DMS153 treated with DMSO at 0.1 percent for 48 hours (cell line): ENCODE data around the gene KIF13A.
"Not testable (repeated sequence)": the region's sequence is repeated elsewhere in the genome, so short reads cannot be mapped to it uniquely, and the experiment has no call there.

Source experiments
- DNase-seq: peaks from one replicate; lab custom pipeline; 2025; ENCODE audit not compliant: unreplicated experiment; lab: John Stamatoyannopoulos, UW

KIF13A gene

GRCh38 chr6:17877196-17877894 is 110.1 kb downstream of the KIF13A start:
- DNase-seq: no peak

DNA sequence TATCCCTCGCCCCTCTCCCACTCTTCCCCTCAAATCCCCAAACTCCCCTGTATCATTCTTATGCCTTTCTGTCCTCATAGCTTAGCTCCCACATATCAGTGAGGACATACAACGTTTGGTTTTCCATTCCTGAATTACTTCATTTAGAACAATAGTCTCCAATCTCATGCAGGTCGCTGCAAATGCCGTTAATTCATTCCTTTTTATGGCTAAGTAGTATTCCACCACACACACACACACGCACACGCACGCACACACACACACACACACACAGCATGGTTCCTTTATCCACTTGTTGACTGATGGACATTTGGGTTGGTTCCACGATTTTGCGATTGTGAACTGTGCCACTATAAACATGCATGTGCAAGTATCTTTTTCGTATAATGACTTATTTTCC is 112.7 kb downstream of the KIF13A start:
- no peak for DNase-seq

DNA sequence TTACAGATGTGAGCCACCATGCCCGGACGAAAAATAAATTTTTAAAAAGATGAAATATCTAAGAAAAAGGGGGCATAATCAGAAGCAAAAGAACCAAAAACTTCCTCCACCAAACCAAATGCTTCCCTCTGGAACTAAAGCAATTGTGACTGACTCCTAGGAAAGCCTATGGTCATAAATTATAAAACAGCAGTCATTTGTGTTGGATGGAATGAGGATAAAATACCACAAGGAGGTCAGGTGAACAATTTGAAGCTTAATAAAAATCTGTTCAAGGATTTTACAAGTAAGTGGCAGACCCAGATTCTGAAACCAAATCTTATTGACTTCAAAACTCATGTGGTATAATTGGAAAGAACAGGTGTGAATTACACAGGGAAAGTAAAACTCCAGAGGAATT is 114.5 kb downstream of the KIF13A start:
- DNase-seq: no peak

DNA sequence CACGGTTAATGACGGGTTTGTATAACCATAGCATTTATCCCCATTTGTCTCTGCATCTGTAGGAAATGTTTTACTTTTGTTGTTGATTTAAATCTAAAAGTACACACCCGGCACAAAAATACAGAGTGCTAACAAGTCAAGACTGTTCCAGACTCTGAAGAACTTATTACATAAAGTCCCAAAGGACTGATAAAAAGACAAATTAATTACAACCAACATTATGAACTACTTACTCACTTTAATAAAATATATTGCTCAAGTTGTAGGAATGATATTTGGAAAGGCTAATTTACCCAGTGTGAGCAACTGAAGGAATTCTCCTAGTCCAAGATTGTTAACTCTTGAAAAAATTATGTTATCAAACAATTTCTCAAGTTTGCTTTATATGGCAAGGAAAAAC is 115.6 kb downstream of the KIF13A start:
- DNase-seq: no peak

GRCh38 chr6:17871189-17871519 is 116.3 kb downstream of the KIF13A start:
- no peak for DNase-seq

GRCh38 chr6:17870300-17871188 is 116.9 kb downstream of the KIF13A start:
- no peak for DNase-seq

DNA sequence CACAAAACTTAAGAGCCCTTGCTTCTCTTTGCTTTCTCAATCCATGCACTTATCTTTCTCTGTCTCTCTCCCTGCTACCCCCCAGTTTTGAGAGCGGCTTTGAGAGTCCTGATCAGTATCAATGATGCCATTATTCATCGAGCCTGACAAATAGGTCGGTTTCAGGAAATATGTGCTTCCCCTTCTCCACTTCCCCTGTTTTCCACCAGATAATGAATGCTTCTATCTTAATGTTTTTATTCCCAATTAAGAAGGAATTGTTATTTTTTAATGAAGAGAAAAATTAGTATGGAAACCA is 117.7 kb downstream of the KIF13A start:
- no peak for DNase-seq

GRCh38 chr6:17869010-17869752 is 118.3 kb downstream of the KIF13A start:
- no peak for DNase-seq

GRCh38 chr6:17867880-17868279 is 119.6 kb downstream of the KIF13A start:
- no peak for DNase-seq

DNA sequence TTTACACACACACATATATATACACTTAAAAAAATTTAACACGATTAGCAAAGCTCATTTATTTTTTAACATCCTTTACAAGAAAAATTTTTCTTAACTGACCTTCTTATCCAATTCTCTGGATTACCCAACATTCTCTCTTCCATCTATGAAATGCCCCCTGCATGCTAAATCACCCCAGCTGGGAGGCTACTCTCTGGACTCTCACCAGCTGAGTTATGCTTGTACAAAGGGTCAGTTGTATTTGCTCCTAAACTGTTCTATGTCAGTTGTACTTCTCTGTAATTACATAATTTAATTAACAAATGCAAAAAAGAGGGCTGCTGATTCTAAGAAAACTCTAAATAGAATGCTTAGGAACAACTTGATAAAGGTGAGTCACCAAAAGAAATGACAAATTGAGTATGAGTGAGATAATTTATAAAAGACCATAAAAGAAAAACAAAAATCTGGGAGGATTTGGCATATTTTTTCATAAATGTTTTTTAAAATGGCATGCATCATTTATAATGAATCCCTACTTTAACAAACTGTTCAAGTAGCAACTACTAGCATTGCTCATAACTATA is 120.5 kb downstream of the KIF13A start:
- DNase-seq: no peak

DNA sequence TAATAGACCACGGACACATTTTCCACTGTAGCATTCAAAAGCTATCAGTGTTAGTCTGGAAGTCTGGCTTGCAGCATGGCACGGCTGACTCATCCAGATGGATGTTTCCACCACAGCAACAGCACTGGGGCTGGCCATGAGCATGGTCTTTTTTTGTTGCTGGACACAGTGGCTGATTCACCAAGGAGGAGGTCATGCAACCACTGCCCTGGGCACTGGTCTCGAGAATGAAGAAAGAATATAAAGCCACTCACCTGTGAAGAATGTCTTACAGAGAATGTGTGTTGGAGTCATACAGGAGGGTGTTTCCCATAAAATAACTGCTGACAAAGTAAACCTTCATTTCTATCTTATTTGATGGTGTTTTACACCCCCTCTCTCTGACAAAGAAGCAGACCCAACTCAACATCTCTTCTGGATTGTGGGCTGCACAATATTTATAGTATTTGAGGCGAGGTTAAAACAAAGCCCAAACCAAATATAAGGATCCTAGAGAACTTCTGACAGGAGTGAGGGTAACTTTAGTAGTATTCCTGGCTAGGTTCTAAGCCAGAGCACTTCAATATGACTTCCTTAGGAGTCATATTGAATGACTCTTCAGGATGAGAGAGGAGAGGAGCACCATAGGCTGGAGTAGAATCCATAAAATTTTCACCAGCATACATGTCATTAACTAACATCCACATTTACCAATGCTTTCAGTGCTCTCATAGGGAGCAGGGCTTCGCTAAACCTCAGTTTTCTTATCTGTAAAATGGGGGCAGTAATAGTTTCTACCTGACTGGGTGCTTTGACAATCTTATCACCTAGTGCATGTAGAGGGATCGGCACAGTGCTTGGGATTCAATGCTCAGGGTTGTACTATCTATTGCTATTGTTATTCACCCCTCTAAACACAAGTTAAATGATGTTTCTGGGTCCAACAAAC is 121.4 kb downstream of the KIF13A start:
- no peak for DNase-seq

DNA sequence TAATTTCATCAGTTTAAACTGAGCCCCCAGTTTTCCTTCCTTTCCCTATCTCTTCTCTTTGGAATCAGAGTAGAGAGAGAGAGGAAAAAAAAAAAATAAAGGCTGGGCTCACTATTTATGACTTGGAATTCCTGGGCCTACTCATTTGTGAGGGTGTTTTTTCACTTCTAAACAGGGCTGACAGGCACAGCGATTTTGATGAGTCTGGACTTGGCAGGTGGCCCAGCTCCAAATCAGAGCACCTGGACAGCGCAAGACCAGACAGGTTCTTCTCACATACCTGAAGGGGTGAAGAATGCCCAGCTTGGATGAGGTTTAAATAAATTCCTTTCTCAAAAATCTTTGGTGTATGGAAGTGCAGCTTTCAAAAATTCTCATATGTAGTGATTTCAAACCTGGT is 122.2 kb downstream of the KIF13A start:
- peak; percentile 2 for DNase-seq

- no peak for DNase-seq
Observed at GRCh38 chr6:17863901-17864754, 123.3 kb downstream of the KIF13A start.

DNA sequence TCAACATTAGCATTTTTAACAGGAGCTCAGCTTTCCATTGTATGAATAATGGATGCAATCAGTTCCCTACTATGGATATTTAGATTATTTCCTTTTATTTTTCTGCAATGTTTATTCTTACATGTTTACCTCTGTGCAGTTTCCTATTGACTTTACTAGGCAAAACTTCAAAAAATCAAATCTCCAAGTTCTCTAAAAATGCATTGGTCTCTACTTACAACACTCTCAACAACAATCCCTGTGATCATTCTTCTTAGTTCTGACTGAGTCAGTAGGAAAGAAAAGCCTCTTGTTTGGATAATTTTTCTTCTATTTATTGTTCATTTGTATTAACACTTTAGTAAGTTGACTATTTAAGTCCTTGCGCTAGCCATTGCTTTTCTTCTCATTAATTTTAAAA is 126.1 kb downstream of the KIF13A start:
- DNase-seq: no peak

GRCh38 chr6:17859846-17860245 is 127.6 kb downstream of the KIF13A start:
- no peak for DNase-seq

DNA sequence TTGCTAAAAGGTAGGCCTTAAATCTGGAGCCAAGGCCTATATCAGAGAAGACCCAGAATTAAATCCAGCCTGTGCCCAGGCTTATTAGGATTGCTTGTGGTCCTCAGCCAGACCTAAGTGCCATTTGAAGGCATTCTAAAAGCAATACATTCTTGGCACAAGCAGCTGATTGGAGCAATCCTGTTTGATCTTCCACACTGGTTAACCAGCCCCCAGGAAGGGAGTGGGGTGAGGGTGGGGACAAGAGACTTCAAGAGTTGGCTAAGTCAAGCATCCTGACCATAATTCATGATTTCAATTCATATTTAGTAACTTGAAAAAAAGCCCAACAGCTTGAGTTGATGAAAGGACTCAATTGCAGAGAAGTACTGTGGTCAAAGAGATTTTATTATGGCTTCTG is 128.9 kb downstream of the KIF13A start:
- DNase-seq: no peak

GRCh38 chr6:17857188-17857587 is 130.2 kb downstream of the KIF13A start:
- not testable (repeated sequence) for DNase-seq

DNA sequence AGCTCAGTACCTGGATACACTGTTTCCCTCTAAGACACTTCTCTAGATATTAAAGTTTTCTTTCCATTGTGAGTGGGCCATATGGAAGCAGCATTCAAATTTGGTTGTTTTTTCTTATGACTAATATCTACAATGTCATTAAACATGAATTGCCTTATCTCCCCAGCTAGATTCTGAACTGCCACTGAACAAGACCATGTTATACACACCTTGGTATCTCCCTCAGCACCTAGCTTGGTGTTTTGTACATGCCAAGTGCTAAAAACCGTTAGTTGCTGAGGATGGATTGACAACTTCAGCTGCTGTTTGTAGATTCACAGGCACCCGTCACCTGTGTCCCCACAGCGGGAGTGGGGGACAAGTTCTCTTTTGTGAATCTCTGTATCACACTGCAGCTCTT is 131.1 kb downstream of the KIF13A start:
- DNase-seq: no peak

GRCh38 chr6:17855381-17855780 is 132.1 kb downstream of the KIF13A start:
- DNase-seq: no peak

GRCh38 chr6:17853533-17853932 is 133.9 kb downstream of the KIF13A start:
- no peak for DNase-seq
